Measurements from ENCODE around the gene FPR2.

- TF ChIP-seq CTCF (conservative IDR thresholded peaks at IDR 0.05) (no peak), EZH2 (IDR thresholded peaks at IDR 0.05; ENCODE audit: low read depth) (no peak)
Measured at GRCh38 chr19:51742789-51743188, 18.2 kb upstream of the FPR2 start.

All from PC-9 (cell line).